ENCODE results near the gene OR1D2.
A peak's percentile ranks its signal among the peaks of the same experiment; 100 is the strongest.
"Not testable (repeated sequence)": the region's sequence is repeated elsewhere in the genome, so short reads cannot be mapped to it uniquely, and the experiment has no call there.

The OR1D2 gene

GRCh38 chr17:3104322-3104721 lies at the start of gene OR1D2:
Gene OR1D2, minus strand, starts transcription at chr17:3104422. Its CDS starts 11,426 bp downstream, at chr17:3092996.
- DNase-seq: no peak

- not testable (repeated sequence) for DNase-seq
These were observed 33.3 kb upstream of the OR1D2 start for GRCh38 chr17:3137494-3137893.

GRCh38 chr17:3127451-3127850 lies 23.2 kb upstream of the OR1D2 start, which contains the start of gene OR1G1:
Gene OR1G1, minus strand, starts transcription at chr17:3127551. Its CDS starts 0 bp downstream, at chr17:3127551.
- DNase-seq: no peak

GRCh38 chr17:3073850-3074249 lies 30.4 kb downstream of the OR1D2 start:
- not testable (repeated sequence) for DNase-seq

- peak in 1 of 51 donors; percentile 26 for DNase-seq
These were observed 39.0 kb downstream of the OR1D2 start for GRCh38 chr17:3065192-3065591.

GRCh38 chr17:3063507-3063906 lies 40.7 kb downstream of the OR1D2 start, which contains the start of gene OR1D5:
Gene OR1D5, minus strand, starts transcription at chr17:3063607. Its CDS starts 0 bp downstream, at chr17:3063607.
- DNase-seq: not testable (repeated sequence)

GRCh38 chr17:3062824-3063377 lies 41.3 kb downstream of the OR1D2 start:
- DNase-seq: not testable (repeated sequence)

GRCh38 chr17:3054868-3055267 lies 49.4 kb downstream of the OR1D2 start:
- not testable (repeated sequence) for DNase-seq

GRCh38 chr17:3049705-3050295 lies 54.4 kb downstream of the OR1D2 start:
- no peak for DNase-seq

GRCh38 chr17:3048727-3049471 lies 55.3 kb downstream of the OR1D2 start:
- peak; percentile 72 to 100 (median 97) for DNase-seq

GRCh38 chr17:3046753-3047152 lies 57.5 kb downstream of the OR1D2 start:
- DNase-seq: no peak

GRCh38 chr17:3043737-3044365 lies 60.4 kb downstream of the OR1D2 start:
- DNase-seq: no peak

- DNase-seq: no peak
These were observed 63.3 kb downstream of the OR1D2 start for GRCh38 chr17:3040882-3041281.

- no peak for DNase-seq
These were observed 64.5 kb downstream of the OR1D2 start for GRCh38 chr17:3039736-3040135.

- no peak for DNase-seq
These were observed 65.3 kb downstream of the OR1D2 start for GRCh38 chr17:3038941-3039340.

Data from hypothalamus (tissue), 51 donors.